Naive B cell (primary cell): ENCODE data around the gene FHIT. TPM values are rescaled to one million over a fixed set of nuclear protein-coding genes. Genes with fewer than 3 reads are reported as not detected.

Experiments used
- ATAC-seq, 2 donors: fragments of 150-1000 bp; cut with Tn5 transposase; 2 replicates each; pipeline ENCODE4 v1.10.0; 2021; ENCODE audit warnings: low read depth in 2 of 2, mild to moderate bottlenecking in 2 of 2, moderate library complexity in 2 of 2
- DNase-seq: peaks from one replicate; pipeline ENCODE4 v3.0.0; 2022
- H3K27ac Mint-ChIP-seq, 6 donors: one replicate each; pipeline ENCODE4 v1.8.0; 2020 to 2022; ENCODE audit warnings: mild to moderate bottlenecking in 6 of 6, mixed read lengths in 6 of 6, moderate library complexity in 5 of 6, inconsistent platforms in 2 of 6
- H3K27me3 Mint-ChIP-seq, 3 donors: one replicate each; pipeline ENCODE4 v1.8.0; 2021 to 2022; ENCODE audit warnings: mixed read lengths in 3 of 3, mild to moderate bottlenecking in 1 of 3
- H3K36me3 Mint-ChIP-seq, 2 donors: one replicate each; pipeline ENCODE4 v1.8.0; 2020 to 2022; ENCODE audit warnings: mixed read lengths in 2 of 2, inconsistent platforms in 1 of 2, mild to moderate bottlenecking in 1 of 2
- H3K4me1 Mint-ChIP-seq, 3 donors: one replicate each; pipeline ENCODE4 v1.8.0; 2020 to 2022; ENCODE audit warnings: mixed read lengths in 3 of 3, inconsistent platforms in 1 of 3, mild to moderate bottlenecking in 1 of 3, moderate library complexity in 1 of 3
- H3K4me3 Mint-ChIP-seq, 8 donors: one replicate each; pipeline ENCODE4 v1.8.0; 2020 to 2022; ENCODE audit warnings: mild to moderate bottlenecking in 8 of 8, mixed read lengths in 8 of 8, moderate library complexity in 8 of 8, inconsistent platforms in 2 of 8
- H3K9me3 Mint-ChIP-seq, 7 donors: one replicate each; pipeline ENCODE4 v1.8.0; 2020 to 2022; ENCODE audit warnings: mixed read lengths in 7 of 7, mild to moderate bottlenecking in 5 of 7, inconsistent platforms in 2 of 7, moderate library complexity in 1 of 7
- polyA plus RNA-seq, 6 donors: library from polyadenylated mRNA; unstranded; fragments of 300-500 nt; fragmentation: Illumina TruSeq; gene quantifications; one replicate each; pipeline ENCODE4 v1.2.3, GENCODE V29; 2021; ENCODE audit warnings: low read depth in 6 of 6

The FHIT gene
- polyA plus RNA-seq, 6 donors from 2014 or later: 3.2 to 12.6 (median 7.1) TPM

GRCh38 chr3:60578936-60579335, 672.3 kb downstream of the FHIT start:
- Mint-ChIP-seq H3K27ac (no peak overlapping the region), H3K4me1 (peaks cover 17 to 24% (median 18%) of the 10 kb centered on the region in 3 donors), H3K9me3 (no peaks in the 10 kb centered on the region), H3K36me3 (no peaks in the 10 kb centered on the region), H3K27me3 (peaks cover 0 to 11% (median 0%) of the 10 kb centered on the region in 3 donors), H3K4me3 (no peak overlapping the region)
- DNase-seq (no peak), ATAC-seq (peak in 1 of 2 donors; percentile 22)

- Mint-ChIP-seq H3K9me3 (no peaks in the 10 kb centered on the region), H3K36me3 (no peaks in the 10 kb centered on the region), H3K27me3 (peaks cover 0 to 11% (median 0%) of the 10 kb centered on the region in 3 donors), H3K4me1 (peaks cover 17 to 24% (median 18%) of the 10 kb centered on the region in 3 donors), H3K4me3 (peak overlapping the region in 7 of 8 donors; percentile 10 to 74 (median 57)), H3K27ac (peak overlapping the region in 5 of 6 donors; percentile 21 to 94 (median 60))
- peak; percentile 68 to 87 for ATAC-seq
- DNase-seq: peak; percentile 19
Measured at GRCh38 chr3:60577601-60578000, 673.7 kb downstream of the FHIT start.

GRCh38 chr3:60575718-60576272, 675.5 kb downstream of the FHIT start:
- ATAC-seq: no peak
- no peaks in the 10 kb centered on the region for H3K9me3 Mint-ChIP-seq
- peak overlapping the region in 3 of 8 donors; percentile 45 to 64 (median 56) for H3K4me3 Mint-ChIP-seq
- H3K27ac Mint-ChIP-seq: peak overlapping the region in 3 of 6 donors; percentile 24 to 92 (median 82)
- peaks cover 17 to 24% (median 18%) of the 10 kb centered on the region in 3 donors for H3K4me1 Mint-ChIP-seq
- peaks cover 0 to 11% (median 0%) of the 10 kb centered on the region in 3 donors for H3K27me3 Mint-ChIP-seq
- DNase-seq: no peak
- no peaks in the 10 kb centered on the region for H3K36me3 Mint-ChIP-seq

GRCh38 chr3:60574046-60574769, 677.0 kb downstream of the FHIT start:
- no peaks in the 10 kb centered on the region for H3K36me3 Mint-ChIP-seq
- no peak for ATAC-seq
- DNase-seq: no peak
- no peaks in the 10 kb centered on the region for H3K9me3 Mint-ChIP-seq
- H3K27me3 Mint-ChIP-seq: peaks cover 0 to 11% (median 0%) of the 10 kb centered on the region in 3 donors
- peak overlapping the region in 1 of 6 donors; percentile 8 for H3K27ac Mint-ChIP-seq
- H3K4me1 Mint-ChIP-seq: peaks cover 17 to 24% (median 18%) of the 10 kb centered on the region in 3 donors
- H3K4me3 Mint-ChIP-seq: no peak overlapping the region

- H3K4me3 Mint-ChIP-seq: no peak overlapping the region
- no peaks in the 10 kb centered on the region for H3K36me3 Mint-ChIP-seq
- H3K9me3 Mint-ChIP-seq: no peaks in the 10 kb centered on the region
- H3K27ac Mint-ChIP-seq: no peak overlapping the region
- H3K27me3 Mint-ChIP-seq: peaks cover 0 to 11% (median 0%) of the 10 kb centered on the region in 3 donors
- H3K4me1 Mint-ChIP-seq: peaks cover 15 to 18% (median 17%) of the 10 kb centered on the region in 3 donors
- DNase-seq (no peak), ATAC-seq (no peak)
Measured at GRCh38 chr3:60573494-60573893, 677.8 kb downstream of the FHIT start.

GRCh38 chr3:60571511-60571910, 679.7 kb downstream of the FHIT start:
- Mint-ChIP-seq H3K36me3 (no peaks in the 10 kb centered on the region), H3K27me3 (peaks cover 0 to 11% (median 0%) of the 10 kb centered on the region in 3 donors), H3K9me3 (peaks cover 0 to 8% (median 3%) of the 10 kb centered on the region in 7 donors), H3K4me1 (peaks cover 4 to 8% (median 6%) of the 10 kb centered on the region in 3 donors), H3K27ac (no peak overlapping the region), H3K4me3 (no peak overlapping the region)
- ATAC-seq (no peak), DNase-seq (no peak)

GRCh38 chr3:60557122-60557521, 694.1 kb downstream of the FHIT start:
- ATAC-seq (no peak), DNase-seq (no peak)
- peaks cover 0 to 4% (median 0%) of the 10 kb centered on the region in 3 donors for H3K27me3 Mint-ChIP-seq
- H3K27ac Mint-ChIP-seq: peak overlapping the region in 1 of 6 donors; percentile 39
- peaks cover 0 to 3% (median 0%) of the 10 kb centered on the region in 7 donors for H3K9me3 Mint-ChIP-seq
- no peak overlapping the region for H3K4me3 Mint-ChIP-seq
- H3K4me1 Mint-ChIP-seq: peaks cover 15 to 21% (median 18%) of the 10 kb centered on the region in 3 donors
- no peaks in the 10 kb centered on the region for H3K36me3 Mint-ChIP-seq

- ATAC-seq: peak in 1 of 2 donors; percentile 40
- Mint-ChIP-seq H3K9me3 (peaks cover 0 to 7% (median 3%) of the 10 kb centered on the region in 7 donors), H3K4me1 (peaks cover 15 to 25% (median 25%) of the 10 kb centered on the region in 3 donors), H3K27ac (peak overlapping the region in 1 of 6 donors; percentile 20), H3K4me3 (peak overlapping the region in 1 of 8 donors; percentile 3), H3K27me3 (peaks cover 0 to 4% (median 0%) of the 10 kb centered on the region in 3 donors), H3K36me3 (peaks cover 0 to 7% of the 10 kb centered on the region in 2 donors)
- no peak for DNase-seq
Measured at GRCh38 chr3:60555686-60556354, 695.4 kb downstream of the FHIT start.

- DNase-seq (no peak), ATAC-seq (no peak)
- Mint-ChIP-seq H3K4me3 (no peak overlapping the region), H3K4me1 (peaks cover 15 to 28% (median 26%) of the 10 kb centered on the region in 3 donors), H3K9me3 (peaks cover 0 to 8% (median 3%) of the 10 kb centered on the region in 7 donors), H3K27ac (no peak overlapping the region), H3K27me3 (no peaks in the 10 kb centered on the region), H3K36me3 (peaks cover 0 to 10% of the 10 kb centered on the region in 2 donors)
Measured at GRCh38 chr3:60553144-60553543, 698.1 kb downstream of the FHIT start.

- H3K27me3 Mint-ChIP-seq: no peaks in the 10 kb centered on the region
- peaks cover 0 to 8% (median 3%) of the 10 kb centered on the region in 7 donors for H3K9me3 Mint-ChIP-seq
- DNase-seq: no peak
- H3K4me3 Mint-ChIP-seq: no peak overlapping the region
- peaks cover 15 to 28% (median 26%) of the 10 kb centered on the region in 3 donors for H3K4me1 Mint-ChIP-seq
- no peak for ATAC-seq
- H3K36me3 Mint-ChIP-seq: peaks cover 0 to 10% of the 10 kb centered on the region in 2 donors
- peak overlapping the region in 2 of 6 donors; percentile 28 to 54 for H3K27ac Mint-ChIP-seq
Measured at GRCh38 chr3:60552581-60552980, 698.7 kb downstream of the FHIT start.

GRCh38 chr3:60551455-60552209, 699.6 kb downstream of the FHIT start:
- Mint-ChIP-seq H3K27ac (peak overlapping the region in 3 of 6 donors; percentile 6 to 50 (median 47)), H3K9me3 (peaks cover 0 to 8% (median 3%) of the 10 kb centered on the region in 7 donors), H3K4me1 (peaks cover 16 to 24% (median 21%) of the 10 kb centered on the region in 3 donors)

GRCh38 chr3:60549863-60550262, 701.4 kb downstream of the FHIT start:
- DNase-seq: no peak
- H3K27ac Mint-ChIP-seq: no peak overlapping the region
- no peak overlapping the region for H3K4me3 Mint-ChIP-seq
- no peaks in the 10 kb centered on the region for H3K27me3 Mint-ChIP-seq
- peaks cover 0 to 10% of the 10 kb centered on the region in 2 donors for H3K36me3 Mint-ChIP-seq
- H3K9me3 Mint-ChIP-seq: peaks cover 0 to 8% (median 3%) of the 10 kb centered on the region in 7 donors
- no peak for ATAC-seq
- H3K4me1 Mint-ChIP-seq: peaks cover 10 to 22% (median 17%) of the 10 kb centered on the region in 3 donors

More at GRCh38 chr3:60551455-60552209, 699.6 kb downstream of the FHIT start:
- peaks cover 0 to 10% of the 10 kb centered on the region in 2 donors for H3K36me3 Mint-ChIP-seq
- H3K27me3 Mint-ChIP-seq: no peaks in the 10 kb centered on the region
- no peak for DNase-seq
- no peak for ATAC-seq
- H3K4me3 Mint-ChIP-seq: no peak overlapping the region
